Activated T-cell treated with anti-CD3 and anti-CD28 coated beads, Interleukin-2, amount 50 U/mL, for 1 hour (primary cell): ENCODE data around the gene SORT1.
"Not testable (repeated sequence)": the region's sequence is repeated elsewhere in the genome, so short reads cannot be mapped to it uniquely, and the experiment has no call there.

Experiments used
- DNase-seq: peaks from one replicate; pipeline ENCODE4 v3.0.0-alpha.2; 2020

Gene SORT1

DNA sequence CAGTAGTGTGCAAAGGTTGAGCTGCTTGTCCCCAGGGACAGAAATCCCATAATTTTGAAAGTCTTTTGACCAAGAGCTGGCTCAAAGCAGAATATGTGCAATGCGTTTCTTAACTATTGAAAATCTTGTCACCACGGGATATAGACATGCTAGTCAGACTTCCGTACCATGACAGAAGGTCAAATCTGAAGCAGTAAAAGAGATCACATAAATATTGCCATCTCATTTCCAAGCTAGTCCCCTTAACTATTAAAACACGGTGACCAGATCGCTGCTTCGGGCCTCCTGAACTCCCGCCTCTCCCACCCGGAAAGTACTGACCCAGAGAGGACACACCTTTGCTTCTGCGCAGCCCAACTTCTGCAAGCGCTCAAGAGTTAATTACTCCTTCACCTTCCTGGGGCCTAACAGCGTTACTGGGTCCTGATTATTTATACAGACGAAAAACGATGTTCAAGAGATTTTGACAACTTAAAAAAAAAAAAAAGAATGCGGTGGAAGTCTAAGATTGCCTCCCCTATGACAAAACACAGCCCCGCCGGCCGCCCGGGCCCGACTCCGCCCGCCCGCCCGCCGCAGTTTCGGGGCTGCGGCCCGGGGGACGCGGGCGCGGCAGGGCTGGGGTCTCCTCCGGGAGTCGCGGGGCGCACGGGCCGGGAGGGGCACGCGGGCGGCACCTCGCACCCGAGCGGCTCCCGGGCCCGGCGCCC, 692 bp downstream of the SORT1 start:
- DNase-seq, result no peak

DNA sequence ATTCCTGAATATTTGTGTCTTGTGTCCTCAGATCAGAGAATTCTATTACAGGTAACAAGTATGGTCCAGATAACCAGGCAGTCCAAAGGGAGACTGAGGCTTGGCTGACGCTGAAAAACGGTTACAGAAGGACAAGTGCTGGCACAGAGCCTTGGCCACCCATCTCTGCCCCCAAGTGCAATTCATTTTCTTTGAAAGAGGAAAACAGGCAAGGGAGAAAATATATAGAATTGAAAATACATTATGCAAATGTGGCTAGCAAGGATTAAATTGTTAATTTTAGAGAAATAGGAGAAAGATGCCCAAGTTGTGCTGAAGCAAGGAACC, 1.2 kb downstream of the SORT1 start:
- no peak for DNase-seq

DNA sequence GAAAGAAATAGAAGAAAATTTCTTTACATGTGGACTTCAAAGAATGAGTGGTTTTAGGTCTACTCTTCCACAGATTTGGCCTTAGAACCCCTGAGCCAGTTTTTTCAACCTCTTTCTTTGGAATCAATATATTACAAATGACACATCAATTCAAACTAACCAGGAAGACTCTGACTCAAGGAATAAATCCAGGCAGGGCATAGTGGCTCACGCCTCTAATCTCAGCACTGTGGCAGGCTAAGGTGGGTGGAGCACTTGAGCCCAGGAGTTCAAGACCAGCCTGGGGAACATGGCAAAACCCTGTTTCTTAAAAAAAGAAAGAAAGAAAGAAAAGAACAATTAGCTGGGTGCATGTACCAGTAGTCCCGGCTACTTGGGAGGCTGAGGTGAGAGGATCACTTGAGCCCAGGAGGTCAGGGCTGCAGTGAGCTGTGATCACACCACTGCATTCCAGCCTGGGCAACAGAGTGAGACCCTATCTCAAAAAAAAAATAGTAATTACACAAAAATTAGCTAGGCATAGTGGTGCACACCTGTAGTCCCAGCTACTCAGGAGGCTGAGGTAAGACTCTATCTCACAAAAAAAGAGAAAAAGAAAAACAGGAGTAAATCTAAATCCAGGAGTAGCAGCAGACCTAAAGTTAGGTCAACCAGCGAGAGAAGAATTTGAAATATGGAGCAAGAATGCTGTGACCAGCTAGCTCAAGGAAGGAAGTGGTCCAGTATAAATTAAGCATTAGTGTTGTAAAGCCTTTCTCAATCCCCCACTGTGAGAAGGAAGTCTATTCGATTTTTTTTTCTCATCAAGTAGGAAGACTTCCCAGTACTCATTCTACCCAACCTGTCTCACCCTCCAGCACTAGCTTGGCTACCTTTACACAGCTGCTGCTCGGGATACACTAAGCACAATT, 1.9 kb downstream of the SORT1 start:
- DNase-seq, result no peak

GRCh38 chr1:109395282-109395599, 2.5 kb downstream of the SORT1 start:
- not testable (repeated sequence) for DNase-seq

DNA sequence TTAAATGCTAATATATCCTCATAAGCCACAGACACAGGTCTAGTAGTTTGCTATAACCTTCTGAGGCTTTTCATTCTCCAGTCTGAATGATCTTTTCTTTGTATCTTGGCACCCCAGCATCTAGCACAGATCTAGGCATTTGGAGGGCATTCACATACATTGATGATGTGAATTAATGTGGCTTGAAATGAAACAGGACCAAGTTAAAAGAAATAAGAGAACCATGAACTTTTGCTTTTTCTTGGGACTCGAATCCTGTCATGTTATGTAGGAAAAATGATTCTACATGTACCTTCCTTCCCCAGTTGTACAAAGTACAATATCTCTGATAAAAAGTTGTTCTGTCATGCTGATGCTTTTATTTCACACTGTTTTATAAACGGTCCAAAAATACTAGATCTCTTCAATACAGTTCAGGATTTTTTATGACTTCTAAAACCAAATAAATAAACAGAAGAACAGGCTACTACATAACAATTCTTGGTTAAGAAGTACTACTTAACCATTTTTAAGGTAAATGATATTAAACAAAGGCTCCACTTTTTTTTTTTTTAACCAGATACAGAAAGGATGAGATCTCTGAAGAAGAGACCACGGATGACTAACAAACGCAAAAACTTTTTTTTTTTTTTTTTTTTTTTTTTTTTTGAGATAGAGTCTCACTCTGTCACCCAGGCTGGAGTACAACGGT, 3.0 kb downstream of the SORT1 start:
- no peak for DNase-seq

DNA sequence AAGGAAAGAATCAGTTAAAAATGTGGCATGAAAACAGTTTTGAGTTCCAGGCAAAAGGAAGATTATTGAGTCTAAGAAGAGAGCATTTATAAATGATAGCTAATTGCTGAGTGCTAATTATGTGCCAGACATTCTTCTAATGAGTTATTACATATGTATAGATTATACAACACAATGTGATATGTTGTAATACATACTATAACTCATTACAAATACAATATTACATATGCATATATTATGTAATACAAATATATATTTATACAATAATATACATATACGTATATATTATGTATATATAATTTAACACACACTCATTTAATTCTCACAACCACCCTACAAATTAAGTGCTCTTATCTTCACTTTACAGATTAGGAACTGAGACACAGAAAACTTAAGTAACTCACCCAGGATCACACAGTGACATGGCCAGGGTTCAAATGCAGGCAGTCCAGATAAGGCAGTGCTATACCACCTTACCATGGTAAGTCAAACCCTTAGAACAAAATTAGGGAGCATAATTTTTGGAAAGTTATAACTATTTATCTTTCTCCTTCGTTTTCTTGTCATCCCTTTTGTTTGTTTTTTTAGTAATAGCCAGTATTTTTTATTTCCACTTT, 4.0 kb downstream of the SORT1 start:
- DNase-seq, result no peak

GRCh38 chr1:109392788-109393616, 4.7 kb downstream of the SORT1 start:
- no peak for DNase-seq

- no peak for DNase-seq
Observed at GRCh38 chr1:109392037-109392787, 5.5 kb downstream of the SORT1 start.

DNA sequence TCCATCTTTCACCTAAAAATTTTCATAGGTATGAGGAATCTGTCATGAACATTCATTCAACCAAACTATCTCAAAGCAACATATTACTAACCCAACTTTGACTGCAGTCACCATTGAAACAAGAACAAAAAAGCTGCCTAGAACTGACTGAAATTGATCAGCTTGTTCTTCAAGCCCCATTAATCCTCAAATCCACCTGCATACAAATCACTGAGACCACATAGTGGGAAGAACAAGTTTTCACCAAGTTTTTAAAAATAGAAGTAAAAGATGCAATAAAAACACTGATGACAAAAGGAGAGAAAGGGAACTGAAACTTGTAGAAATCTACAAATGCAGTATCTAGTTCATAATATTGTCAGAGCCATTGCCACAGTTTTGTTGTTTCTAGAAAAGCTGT, 6.1 kb downstream of the SORT1 start:
- no peak for DNase-seq

DNA sequence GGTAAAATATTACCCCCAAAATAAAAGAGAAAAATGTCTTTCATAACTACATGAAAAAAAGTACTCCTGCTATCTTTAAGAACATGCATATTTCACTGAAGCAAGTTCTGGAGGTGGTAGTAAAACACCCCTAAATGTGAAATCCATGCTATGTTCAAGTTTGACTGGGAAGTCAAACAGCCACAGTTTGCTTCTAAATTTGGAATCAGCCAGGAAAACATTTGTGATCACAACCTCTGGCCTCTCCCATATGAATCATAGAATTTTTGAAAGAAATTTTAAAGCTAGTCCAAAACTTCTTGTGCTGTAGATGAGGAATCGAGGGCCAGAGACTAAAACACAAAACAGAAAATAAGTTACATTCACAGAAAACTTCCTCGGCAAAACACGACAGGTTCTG, 6.6 kb downstream of the SORT1 start:
- DNase-seq, result no peak

- no peak for DNase-seq
Observed at GRCh38 chr1:109389638-109390341, 7.9 kb downstream of the SORT1 start.

- DNase-seq, result no peak
Observed at GRCh38 chr1:109388884-109389637, 8.7 kb downstream of the SORT1 start.

- DNase-seq, result no peak
Observed at GRCh38 chr1:109388208-109388711, 9.5 kb downstream of the SORT1 start.

- no peak for DNase-seq
Observed at GRCh38 chr1:109386054-109386717, 11.5 kb downstream of the SORT1 start.

DNA sequence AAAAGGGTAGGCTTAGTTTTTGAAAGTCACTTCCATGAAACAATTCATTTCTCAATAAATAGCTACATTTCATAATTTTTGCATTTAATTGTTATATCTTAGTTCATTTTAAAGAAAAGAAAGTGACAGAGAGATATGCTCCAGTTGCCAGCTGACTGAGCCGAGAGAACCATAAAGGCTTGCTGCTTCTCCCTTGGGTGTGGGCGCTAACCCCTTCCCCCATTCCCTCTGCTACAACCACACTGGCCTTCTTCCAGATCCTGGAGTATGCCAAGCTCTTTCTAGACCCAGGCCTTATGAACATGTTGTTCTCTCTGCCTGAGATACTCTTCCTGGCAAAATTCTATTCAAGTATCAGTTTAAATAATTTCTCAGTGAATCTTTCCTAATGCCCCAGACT, 12.3 kb downstream of the SORT1 start:
- no peak for DNase-seq

GRCh38 chr1:109383854-109384253, 13.9 kb downstream of the SORT1 start:
- DNase-seq, result no peak

DNA sequence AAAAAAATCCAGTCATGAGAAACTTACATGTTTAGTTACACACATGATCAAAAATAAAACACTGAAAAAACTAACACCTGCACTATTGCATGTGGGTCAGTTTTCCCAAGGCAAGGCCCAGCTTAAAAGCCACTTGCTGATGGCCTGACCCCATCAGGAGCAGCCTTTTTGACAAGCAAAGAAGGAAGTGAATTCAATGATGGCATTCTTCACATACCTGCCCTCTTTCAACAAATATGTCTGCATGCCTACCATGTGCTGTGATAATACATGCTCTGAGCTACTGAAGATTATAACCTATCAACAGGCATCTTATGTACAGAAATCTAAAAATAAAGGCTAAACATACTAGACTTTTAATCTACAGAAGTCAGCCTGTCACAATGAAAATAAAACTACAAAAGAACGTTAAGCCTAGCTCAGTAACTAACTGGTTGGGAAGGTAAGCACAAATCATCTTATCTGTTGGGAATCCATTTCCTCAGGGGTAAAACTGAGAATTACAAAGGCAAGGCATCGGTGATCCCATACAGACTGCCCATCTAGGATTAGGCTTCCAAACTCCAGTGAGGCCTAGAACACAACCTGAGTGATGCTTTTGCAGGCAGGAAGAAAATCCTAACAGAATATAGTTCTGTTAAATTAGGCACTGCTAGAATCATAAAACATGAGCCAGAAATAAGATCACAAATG, 14.5 kb downstream of the SORT1 start:
- no peak for DNase-seq

- DNase-seq, result no peak
Observed at GRCh38 chr1:109381573-109381972, 16.1 kb downstream of the SORT1 start.

DNA sequence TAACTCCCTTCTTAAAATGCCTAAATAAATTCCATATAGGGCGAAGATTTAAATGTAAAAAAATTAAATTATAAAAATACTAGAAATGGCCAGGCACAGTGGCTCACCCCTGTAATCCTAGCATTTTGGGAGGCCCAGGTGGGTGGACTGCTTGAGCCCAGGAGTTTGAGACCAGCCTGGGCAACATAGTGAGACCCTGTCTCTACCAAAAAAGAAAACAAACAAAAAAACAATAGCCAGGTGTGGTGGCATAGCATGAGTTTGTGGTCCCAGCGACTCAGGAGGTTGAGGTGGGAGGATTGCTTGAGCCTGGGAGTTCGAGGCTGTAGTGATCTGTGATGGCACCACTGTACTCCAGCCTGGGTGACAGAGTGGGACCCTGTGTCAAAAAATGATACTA, 17.8 kb downstream of the SORT1 start:
- no peak for DNase-seq
